Ectodermal cell (in vitro differentiated cells): ENCODE measurements around the gene RGS11.
A peak's percentile ranks its signal among the peaks of the same experiment; 100 is the strongest.

Experiments
- H3K27ac ChIP-seq: 2 replicates; pipeline ENCODE4 v1.7.0; 2013; ENCODE audit warnings: mild to moderate bottlenecking, low read depth, low read length; ENCODE audit not compliant: insufficient read depth, poor library complexity, severe bottlenecking
- H3K27me3 ChIP-seq: 2 replicates; pipeline ENCODE4 v1.7.0; 2013; ENCODE audit warnings: mild to moderate bottlenecking, low read length; ENCODE audit not compliant: insufficient read depth, control insufficient read depth, poor library complexity, severe bottlenecking
- H3K36me3 ChIP-seq: one replicate; pipeline ENCODE4 v1.7.0; 2013; ENCODE audit warnings: low read length; ENCODE audit not compliant: control insufficient read depth, insufficient read depth
- H3K4me1 ChIP-seq: one replicate; pipeline ENCODE4 v1.7.0; 2013; ENCODE audit warnings: low read length; ENCODE audit not compliant: control insufficient read depth, insufficient read depth
- H3K4me3 ChIP-seq: 2 replicates; pipeline ENCODE4 v1.7.0; 2013; ENCODE audit warnings: low read depth, low read length, control low read depth; ENCODE audit not compliant: insufficient read depth
- H3K9me3 ChIP-seq: 2 replicates; pipeline ENCODE4 v1.7.0; 2013; ENCODE audit warnings: mild to moderate bottlenecking, low read length, moderate library complexity; ENCODE audit not compliant: control insufficient read depth
- WGBS, 2 experiments: methylation state at CpG; one replicate each; pipeline ENCODE4 v1.1.7; 2013; ENCODE audit warnings: missing lambda C conversion rate in 2 of 2; 5-methylcytosine and 5-hydroxymethylcytosine counted together

RGS11 gene

DNA sequence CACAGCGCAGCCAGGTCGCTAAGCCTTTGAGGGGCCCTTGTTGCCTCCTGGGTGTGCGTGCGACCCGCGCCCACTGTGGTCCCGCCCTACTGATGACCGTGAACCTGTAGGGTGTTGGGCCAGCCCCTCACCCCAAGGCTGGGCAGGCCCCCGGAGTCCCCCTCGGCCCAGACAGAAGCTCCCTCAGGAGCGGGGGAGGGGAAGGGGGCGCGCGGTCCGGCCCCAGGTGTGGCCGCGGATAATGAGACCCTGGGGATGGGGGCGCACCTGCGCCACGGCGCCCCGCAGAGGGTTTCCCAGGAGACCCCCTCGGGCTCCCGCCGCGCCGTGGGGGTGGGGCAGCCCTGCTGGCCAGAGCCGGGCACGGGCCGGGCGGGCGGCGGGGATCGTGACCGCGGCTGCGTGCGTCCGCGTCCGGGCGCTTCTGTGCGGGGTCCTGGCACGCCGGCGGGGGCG lies 4.3 kb upstream of the RGS11 start:
- Histone ChIP-seq H3K27me3 (peaks cover 59% of the 10 kb centered on the region), H3K4me3 (no peak overlapping the region), H3K4me1 (peaks cover 7% of the 10 kb centered on the region), H3K36me3 (no peaks in the 10 kb centered on the region), H3K9me3 (no peaks in the 10 kb centered on the region), H3K27ac (no peak overlapping the region)
- 10% methylated on average over 47 of the region's 47 CpGs for WGBS, 2 experiments

DNA sequence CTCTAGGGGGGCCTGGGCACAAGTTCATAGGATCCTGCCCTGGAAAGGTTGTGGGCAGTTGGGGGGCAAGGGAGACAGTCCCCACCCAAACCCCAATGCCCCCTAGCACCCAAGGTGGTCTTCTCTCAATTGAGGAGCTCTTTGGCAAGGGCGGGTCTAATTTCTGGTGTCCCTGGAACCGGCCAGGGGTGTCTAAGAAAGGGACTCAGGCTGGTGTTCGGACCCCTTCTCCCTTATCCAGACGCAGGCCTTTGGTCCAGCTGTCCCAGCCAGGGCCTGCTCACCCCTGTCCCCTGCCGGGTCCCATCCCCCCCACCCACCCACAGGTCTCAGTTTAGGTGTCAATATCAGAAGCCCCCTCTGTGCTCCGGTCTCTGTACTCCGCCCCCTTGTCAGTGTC lies 3.8 kb upstream of the RGS11 start:
- H3K27me3 ChIP-seq = peaks cover 64% of the 10 kb centered on the region
- H3K4me3 ChIP-seq = no peak overlapping the region

DNA sequence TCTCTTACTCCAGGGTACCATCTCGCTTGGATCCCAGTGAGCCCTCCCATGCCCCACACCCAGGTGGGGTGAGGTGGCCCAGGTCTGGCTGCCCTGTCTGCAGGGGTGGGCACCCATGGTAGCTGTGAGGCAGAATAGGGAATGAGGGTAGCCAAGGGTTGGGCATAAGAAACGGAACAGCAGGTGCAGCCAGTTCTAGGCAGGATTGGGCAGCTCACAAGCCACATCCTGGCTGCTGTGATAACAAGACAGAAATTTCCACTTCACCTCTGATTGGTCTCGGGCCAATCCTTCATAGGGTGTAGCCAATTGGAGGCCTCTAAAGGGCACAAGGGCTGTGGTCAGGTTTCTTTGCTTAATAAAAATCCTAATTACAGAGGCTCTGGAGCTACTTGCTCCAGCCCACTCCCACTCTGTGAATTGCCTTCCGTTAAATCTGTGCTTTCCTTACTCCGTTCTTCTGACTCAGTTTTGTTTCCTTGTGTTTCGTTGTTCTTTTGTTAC lies 3.2 kb upstream of the RGS11 start:
- no peak overlapping the region for H3K4me3 ChIP-seq
- peaks cover 71% of the 10 kb centered on the region for H3K27me3 ChIP-seq
- H3K27ac ChIP-seq = no peak overlapping the region
- 79 to 81% methylated on average over 6 of the region's 6 CpGs for WGBS, 2 experiments
- peaks cover 7% of the 10 kb centered on the region for H3K4me1 ChIP-seq
- H3K9me3 ChIP-seq = no peaks in the 10 kb centered on the region
- no peaks in the 10 kb centered on the region for H3K36me3 ChIP-seq

More for the DNA sequence above, 3.8 kb upstream of the RGS11 start:
- no peak overlapping the region for H3K27ac ChIP-seq
- H3K4me1 ChIP-seq = peaks cover 7% of the 10 kb centered on the region
- WGBS, 2 experiments = 76 to 83% methylated on average over 7 of the region's 7 CpGs
- H3K36me3 ChIP-seq = no peaks in the 10 kb centered on the region
- no peaks in the 10 kb centered on the region for H3K9me3 ChIP-seq

- peaks cover 7% of the 10 kb centered on the region for H3K4me1 ChIP-seq
- H3K27me3 ChIP-seq = peaks cover 74% of the 10 kb centered on the region
- no peaks in the 10 kb centered on the region for H3K9me3 ChIP-seq
- H3K27ac ChIP-seq = no peak overlapping the region
- H3K4me3 ChIP-seq = no peak overlapping the region
- WGBS, 2 experiments = 85 to 89% methylated on average over 20 of the region's 20 CpGs
- H3K36me3 ChIP-seq = no peaks in the 10 kb centered on the region
These were observed 808 bp upstream of the RGS11 start for GRCh38 chr16:276426-277077.

DNA sequence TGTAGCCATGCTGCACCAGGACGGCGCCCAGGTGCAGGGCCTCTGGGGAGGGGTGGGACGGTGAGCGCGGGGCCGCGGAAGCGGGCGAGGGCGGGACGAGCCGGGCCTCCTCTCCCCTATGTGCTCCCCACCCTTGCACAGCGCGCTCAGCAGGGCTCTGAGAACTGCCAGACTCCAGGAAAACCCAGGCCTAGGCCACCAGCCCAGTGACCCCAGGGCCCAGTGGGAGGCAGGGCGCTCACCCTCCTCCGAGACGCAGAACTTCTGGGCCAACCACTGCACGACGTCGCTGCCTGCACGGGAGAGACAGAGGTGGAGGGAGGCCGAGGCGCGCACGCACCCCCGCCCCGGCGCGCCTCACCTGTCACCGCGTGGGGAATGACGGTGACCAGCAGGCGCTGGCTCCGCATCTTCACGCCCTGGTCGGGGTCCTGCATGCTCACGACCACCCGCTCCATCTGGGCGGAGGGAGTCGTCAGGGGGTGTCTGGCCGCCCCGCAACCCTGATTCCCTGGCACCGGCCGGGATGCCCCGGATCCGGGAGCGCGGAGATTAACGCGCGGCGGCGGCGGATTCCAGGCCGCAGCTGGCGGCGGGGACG lies 603 bp downstream of the RGS11 start:
- H3K9me3 ChIP-seq = no peaks in the 10 kb centered on the region
- 5% methylated on average over 58 of the region's 58 CpGs for WGBS, 2 experiments
- peak overlapping the region; percentile 35 for H3K4me3 ChIP-seq
- no peaks in the 10 kb centered on the region for H3K36me3 ChIP-seq
- H3K27ac ChIP-seq = no peak overlapping the region
- H3K27me3 ChIP-seq = peaks cover 62% of the 10 kb centered on the region
- H3K4me1 ChIP-seq = no peaks in the 10 kb centered on the region

- peaks cover 48% of the 10 kb centered on the region for H3K27me3 ChIP-seq
- H3K4me3 ChIP-seq = no peak overlapping the region
- H3K27ac ChIP-seq = no peak overlapping the region
- H3K9me3 ChIP-seq = no peaks in the 10 kb centered on the region
- no peaks in the 10 kb centered on the region for H3K4me1 ChIP-seq
- H3K36me3 ChIP-seq = no peaks in the 10 kb centered on the region
- 91 to 92% methylated on average over 30 of the region's 30 CpGs for WGBS, 2 experiments
These were observed 2.0 kb downstream of the RGS11 start for GRCh38 chr16:273547-274421.

DNA sequence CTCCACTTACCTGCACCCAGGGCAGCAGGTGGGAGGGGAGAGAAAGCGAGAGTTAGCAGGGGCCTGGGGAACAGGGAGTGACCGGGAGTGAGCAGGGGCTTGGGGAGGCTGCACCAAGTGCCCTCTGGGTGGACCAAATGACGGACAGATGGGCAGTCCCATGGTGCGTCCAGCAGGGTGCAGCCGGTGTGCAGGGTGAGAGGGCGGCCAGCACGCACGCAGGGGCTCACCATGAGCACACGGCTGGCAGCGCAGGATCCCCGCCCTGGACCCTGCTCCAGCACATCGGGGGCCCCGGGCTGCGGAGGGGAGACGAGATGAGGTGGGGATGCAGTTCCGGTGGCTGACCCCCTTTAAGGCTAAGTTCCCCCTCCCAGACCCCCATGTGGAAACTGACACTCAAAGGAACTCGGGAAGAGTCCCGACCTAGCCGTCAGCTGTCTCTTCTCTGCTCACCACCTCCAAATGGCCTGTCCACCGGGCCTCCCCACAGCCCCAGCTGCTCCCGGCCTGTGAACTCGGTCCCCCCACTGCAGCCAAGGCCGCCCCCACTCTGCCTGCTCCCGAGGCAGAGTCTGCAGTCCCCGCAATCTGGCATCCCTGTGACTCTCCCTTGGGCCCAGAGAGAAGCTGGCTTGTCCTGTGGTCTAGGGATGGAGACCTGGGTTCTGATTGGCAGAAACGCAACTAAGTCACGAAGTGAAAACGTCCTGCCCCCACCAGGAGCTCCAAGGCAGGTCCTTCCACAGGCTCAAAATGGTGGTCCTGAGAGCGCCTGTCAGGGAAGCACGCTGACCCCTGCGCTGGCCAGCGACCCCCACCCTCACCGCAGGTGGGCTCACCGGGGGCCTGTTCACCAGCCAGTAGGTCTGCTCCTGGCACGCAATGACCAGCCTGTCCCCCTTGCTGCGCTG lies 2.9 kb downstream of the RGS11 start:
- no peaks in the 10 kb centered on the region for H3K4me1 ChIP-seq
- peaks cover 42% of the 10 kb centered on the region for H3K27me3 ChIP-seq
- H3K36me3 ChIP-seq = no peaks in the 10 kb centered on the region
- WGBS, 2 experiments = 87 to 89% methylated on average over 36 of the region's 36 CpGs
- H3K4me3 ChIP-seq = no peak overlapping the region
- H3K27ac ChIP-seq = no peak overlapping the region
- no peaks in the 10 kb centered on the region for H3K9me3 ChIP-seq

DNA sequence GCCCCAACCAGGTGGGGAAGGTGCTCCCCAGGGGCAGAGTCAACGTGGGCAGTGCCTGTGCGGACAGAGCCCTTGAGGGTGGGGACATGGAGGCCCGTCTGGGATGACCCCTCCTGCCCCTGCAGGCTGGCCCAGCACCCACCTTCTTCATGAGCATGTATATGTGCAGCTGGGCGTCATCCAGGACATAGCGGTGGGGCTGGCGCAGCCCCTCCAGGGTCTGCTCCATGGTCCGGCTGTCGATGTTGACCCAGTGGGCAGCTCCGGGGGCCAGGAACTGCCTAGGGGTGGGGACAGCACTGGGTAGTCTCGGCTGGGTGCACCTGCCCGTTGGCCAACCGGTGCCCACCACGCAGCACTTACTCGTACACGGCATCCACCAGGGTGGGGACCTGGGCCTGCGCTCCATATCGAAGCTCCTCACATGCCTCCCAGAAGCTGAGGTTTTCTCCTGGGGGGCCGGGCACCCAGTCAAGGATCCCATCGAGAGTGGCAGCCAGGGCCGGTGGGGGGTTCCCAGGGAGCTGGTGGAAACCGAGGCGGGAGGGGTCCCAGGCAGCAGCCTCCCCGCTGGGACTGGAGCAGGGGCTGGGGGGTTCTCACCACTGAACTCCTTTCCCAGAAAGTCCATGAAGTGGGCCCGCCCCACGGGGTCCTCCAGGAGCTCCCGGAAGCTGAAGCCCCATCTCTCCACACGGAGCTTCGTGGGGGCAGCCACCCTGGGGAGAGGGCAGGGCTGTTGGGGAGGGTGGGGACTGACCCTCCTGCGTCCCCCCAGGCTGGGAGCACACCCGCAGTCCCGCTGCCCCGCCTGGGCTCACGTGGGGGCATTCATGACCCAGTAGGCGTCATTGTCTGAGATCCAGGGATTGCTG lies 5.1 kb downstream of the RGS11 start:
- Histone ChIP-seq H3K27me3 (peaks cover 25% of the 10 kb centered on the region), H3K36me3 (no peaks in the 10 kb centered on the region), H3K4me3 (no peak overlapping the region), H3K4me1 (no peaks in the 10 kb centered on the region), H3K9me3 (no peaks in the 10 kb centered on the region), H3K27ac (no peak overlapping the region)
- WGBS, 2 experiments = 93 to 94% methylated on average over 34 of the region's 34 CpGs
